OCI-LY7 (cell line): Measurements from ENCODE around the gene PCDH11Y.
"Not testable (repeated sequence)": the region's sequence is repeated elsewhere in the genome, so short reads cannot be mapped to it uniquely, and the experiment has no call there.

Experiments
- CTCF ChIP-seq: fragments of 200-600 bp; sonication (generic); conservative IDR thresholded peaks from 2 replicates; pipeline ENCODE4 v1.5.1; 2014; ENCODE audit warnings: mild to moderate bottlenecking, antibody characterized with exemption, low read length, moderate library complexity, mixed read lengths
- EZH2phosphoT487 ChIP-seq: fragments of 200-600 bp; sonication (generic); IDR thresholded peaks from 2 replicates; pipeline ENCODE4 v1.6.1; 2018; ENCODE audit warnings: low read depth, borderline replicate concordance, mild to moderate bottlenecking, mixed run types, antibody characterized with exemption, low read length, moderate library complexity, mixed read lengths

GRCh38 chrY:5543705-5544104 is 543.6 kb downstream of the PCDH11Y start:
- not testable (repeated sequence) for TF ChIP-seq CTCF, EZH2phosphoT487
